ENCODE data around the gene ATG12. TPM values are rescaled to one million over a fixed set of nuclear protein-coding genes. Genes with fewer than 3 reads are reported as not detected.
"Not testable (repeated sequence)": the region's sequence is repeated elsewhere in the genome, so short reads cannot be mapped to it uniquely, and the experiment has no call there.

The ATG12 gene
- total and polyA plus RNA-seq, 7 experiments from 2014 or later: 47.9 to 141 (median 82.9) TPM

GRCh38 chr5:115824983-115825382 lies 16.4 kb downstream of the ATG12 start:
- H3K27me3 ChIP-seq (ENCODE audit: control insufficient read depth in 2 of 2, insufficient read depth in 2 of 2, low read length in 2 of 2); DNase-seq; CTCF ChIA-PET; POLR2A ChIA-PET; intact Hi-C loops (cut with micrococcal nuclease); H3K9me3 ChIP-seq (ENCODE audit: control insufficient read depth in 2 of 3, low read length in 3 of 3); H3K4me1 Mint-ChIP-seq; ATAC-seq; H3K27ac ChIP-seq (ENCODE audit: low read depth, low read length); H3K4me1 ChIP-seq (ENCODE audit: control insufficient read depth in 2 of 2, insufficient read depth in 2 of 2, low read length in 2 of 2); H3K36me3 ChIP-seq (ENCODE audit: control insufficient read depth in 2 of 3, insufficient read depth in 3 of 3, low read length in 3 of 3); H3K4me3 Mint-ChIP-seq; H3K27ac Mint-ChIP-seq; H3K4me3 ChIP-seq (ENCODE audit: low read length): not testable (repeated sequence)
- H3K9me3 Mint-ChIP-seq: peaks cover 0 to 53% (median 15%) of the 10 kb centered on the region in 11 donors
- H3K27me3 Mint-ChIP-seq: peaks cover 11 to 38% (median 24%) of the 10 kb centered on the region in 5 donors
- H3K36me3 Mint-ChIP-seq: peaks cover 0 to 26% (median 17%) of the 10 kb centered on the region in 5 donors

GRCh38 chr5:115820846-115821245 lies 20.5 kb downstream of the ATG12 start:
- Histone ChIP-seq H3K4me1 (ENCODE audit: control insufficient read depth in 2 of 2, insufficient read depth in 2 of 2, low read length in 2 of 2) (peaks cover 0 to 2% of the 10 kb centered on the region in 2 donors), H3K36me3 (ENCODE audit: control insufficient read depth in 2 of 3, insufficient read depth in 3 of 3, low read length in 3 of 3) (no peaks in the 10 kb centered on the region), H3K27me3 (ENCODE audit: control insufficient read depth in 2 of 2, insufficient read depth in 2 of 2, low read length in 2 of 2) (peaks cover 0 to 5% of the 10 kb centered on the region in 2 donors), H3K4me3 (ENCODE audit: low read length) (no peak overlapping the region), H3K27ac (ENCODE audit: low read depth, low read length) (no peak overlapping the region), H3K9me3 (ENCODE audit: control insufficient read depth in 2 of 3, low read length in 3 of 3) (no peaks in the 10 kb centered on the region)
- ATAC-seq (no peak), DNase-seq (no peak)
- POLR2A ChIA-PET: no interaction called here
- H3K36me3 Mint-ChIP-seq: peaks cover 0 to 5% (median 0%) of the 10 kb centered on the region in 5 donors
- no peak overlapping the region for H3K4me3 Mint-ChIP-seq
- H3K4me1 Mint-ChIP-seq: peaks cover 0 to 10% (median 7%) of the 10 kb centered on the region in 7 donors
- CTCF ChIA-PET: no interaction called here
- no peak overlapping the region for H3K27ac Mint-ChIP-seq
- intact Hi-C loops (cut with micrococcal nuclease): no loop called here
- peaks cover 0 to 37% (median 13%) of the 10 kb centered on the region in 11 donors for H3K9me3 Mint-ChIP-seq
- H3K27me3 Mint-ChIP-seq: peaks cover 42 to 72% (median 58%) of the 10 kb centered on the region in 5 donors

GRCh38 chr5:115818821-115819220 lies 22.5 kb downstream of the ATG12 start:
- Histone ChIP-seq H3K27me3 (ENCODE audit: control insufficient read depth in 2 of 2, insufficient read depth in 2 of 2, low read length in 2 of 2) (peaks cover 0 to 5% of the 10 kb centered on the region in 2 donors), H3K4me1 (ENCODE audit: control insufficient read depth in 2 of 2, insufficient read depth in 2 of 2, low read length in 2 of 2) (peaks cover 0 to 4% of the 10 kb centered on the region in 2 donors), H3K4me3 (ENCODE audit: low read length) (no peak overlapping the region), H3K36me3 (ENCODE audit: control insufficient read depth in 2 of 3, insufficient read depth in 3 of 3, low read length in 3 of 3) (no peaks in the 10 kb centered on the region), H3K27ac (ENCODE audit: low read depth, low read length) (no peak overlapping the region), H3K9me3 (ENCODE audit: control insufficient read depth in 2 of 3, low read length in 3 of 3) (no peaks in the 10 kb centered on the region)
- Mint-ChIP-seq H3K27ac (no peak overlapping the region), H3K4me3 (no peak overlapping the region), H3K4me1 (peaks cover 0 to 23% (median 16%) of the 10 kb centered on the region in 7 donors), H3K36me3 (peaks cover 0 to 5% (median 0%) of the 10 kb centered on the region in 5 donors), H3K9me3 (peaks cover 0 to 20% (median 5%) of the 10 kb centered on the region in 11 donors), H3K27me3 (peaks cover 61 to 82% (median 76%) of the 10 kb centered on the region in 5 donors)
- ATAC-seq: no peak
- intact Hi-C loops (cut with micrococcal nuclease): no loop called here
- no peak for DNase-seq
- ChIA-PET CTCF (no interaction called here), POLR2A (no interaction called here)

GRCh38 chr5:115817386-115817785 lies 24.0 kb downstream of the ATG12 start:
- Mint-ChIP-seq H3K27ac (no peak overlapping the region), H3K9me3 (peaks cover 0 to 8% (median 3%) of the 10 kb centered on the region in 11 donors), H3K4me1 (peaks cover 0 to 25% (median 16%) of the 10 kb centered on the region in 7 donors), H3K4me3 (peak overlapping the region in 1 of 10 donors; percentile 32), H3K36me3 (peaks cover 0 to 5% (median 0%) of the 10 kb centered on the region in 5 donors), H3K27me3 (peaks cover 73 to 84% (median 82%) of the 10 kb centered on the region in 5 donors)
- ATAC-seq (no peak), DNase-seq (no peak)
- Histone ChIP-seq H3K4me3 (ENCODE audit: low read length) (no peak overlapping the region), H3K27me3 (ENCODE audit: control insufficient read depth in 2 of 2, insufficient read depth in 2 of 2, low read length in 2 of 2) (peaks cover 0 to 5% of the 10 kb centered on the region in 2 donors), H3K9me3 (ENCODE audit: control insufficient read depth in 2 of 3, low read length in 3 of 3) (no peaks in the 10 kb centered on the region), H3K36me3 (ENCODE audit: control insufficient read depth in 2 of 3, insufficient read depth in 3 of 3, low read length in 3 of 3) (no peaks in the 10 kb centered on the region), H3K27ac (ENCODE audit: low read depth, low read length) (no peak overlapping the region), H3K4me1 (ENCODE audit: control insufficient read depth in 2 of 2, insufficient read depth in 2 of 2, low read length in 2 of 2) (peaks cover 0 to 4% of the 10 kb centered on the region in 2 donors)
- ChIA-PET POLR2A (no interaction called here), CTCF (no interaction called here)
- intact Hi-C loops (cut with micrococcal nuclease): no loop called here

GRCh38 chr5:115816226-115817081 lies 24.9 kb downstream of the ATG12 start, which contains the start of gene CDO1:
CDO1 (minus strand) TSS chr5:115816659; CDS start chr5:115816397, 262 bp downstream.
- Mint-ChIP-seq H3K36me3 (peaks cover 0 to 3% (median 0%) of the 10 kb centered on the region in 5 donors), H3K27me3 (peaks cover 78 to 87% (median 83%) of the 10 kb centered on the region in 5 donors), H3K4me1 (peaks cover 0 to 25% (median 16%) of the 10 kb centered on the region in 7 donors), H3K27ac (peak within 1 kb of the TSS in 1 of 9 donors; percentile 21), H3K4me3 (peak within 1 kb of the TSS; percentile 61 to 83 (median 73)), H3K9me3 (peaks cover 0 to 3% (median under 1%) of the 10 kb centered on the region in 11 donors)
- CTCF ChIA-PET: no interaction called here
- H3K4me3 ChIP-seq (ENCODE audit: low read length): peak within 1 kb of the TSS; percentile 27
- no peak within 1 kb of the TSS for H3K27ac ChIP-seq (ENCODE audit: low read depth, low read length)
- intact Hi-C loops (cut with micrococcal nuclease): no loop called here
- no peaks in the 10 kb centered on the region for H3K36me3 ChIP-seq (ENCODE audit: control insufficient read depth in 2 of 3, insufficient read depth in 3 of 3, low read length in 3 of 3)
- H3K4me1 ChIP-seq (ENCODE audit: control insufficient read depth in 2 of 2, insufficient read depth in 2 of 2, low read length in 2 of 2): peaks cover 0 to 4% of the 10 kb centered on the region in 2 donors
- H3K9me3 ChIP-seq (ENCODE audit: control insufficient read depth in 2 of 3, low read length in 3 of 3): no peaks in the 10 kb centered on the region
- POLR2A ChIA-PET: no interaction called here
- DNase-seq (peak in 3 of 9 donors; percentile 1 to 14 (median 10)), ATAC-seq (peak; percentile 46)
- peaks cover 0 to 5% of the 10 kb centered on the region in 2 donors for H3K27me3 ChIP-seq (ENCODE audit: control insufficient read depth in 2 of 2, insufficient read depth in 2 of 2, low read length in 2 of 2)

GRCh38 chr5:115815693-115816225 lies 25.6 kb downstream of the ATG12 start:
- H3K9me3 Mint-ChIP-seq: peaks cover 0 to 3% (median 0%) of the 10 kb centered on the region in 11 donors
- H3K4me1 Mint-ChIP-seq: peaks cover 0 to 25% (median 16%) of the 10 kb centered on the region in 7 donors
- peak overlapping the region; percentile 49 to 83 (median 72) for H3K4me3 Mint-ChIP-seq
- Histone ChIP-seq H3K27me3 (ENCODE audit: control insufficient read depth in 2 of 2, insufficient read depth in 2 of 2, low read length in 2 of 2) (peaks cover 0 to 5% of the 10 kb centered on the region in 2 donors), H3K4me1 (ENCODE audit: control insufficient read depth in 2 of 2, insufficient read depth in 2 of 2, low read length in 2 of 2) (peaks cover 0 to 4% of the 10 kb centered on the region in 2 donors), H3K36me3 (ENCODE audit: control insufficient read depth in 2 of 3, insufficient read depth in 3 of 3, low read length in 3 of 3) (no peaks in the 10 kb centered on the region), H3K27ac (ENCODE audit: low read depth, low read length) (no peak overlapping the region), H3K4me3 (ENCODE audit: low read length) (peak overlapping the region; percentile 27), H3K9me3 (ENCODE audit: control insufficient read depth in 2 of 3, low read length in 3 of 3) (no peaks in the 10 kb centered on the region)
- peaks cover 0 to 3% (median 0%) of the 10 kb centered on the region in 5 donors for H3K36me3 Mint-ChIP-seq
- H3K27ac Mint-ChIP-seq: peak overlapping the region in 1 of 9 donors; percentile 21
- peaks cover 80 to 88% (median 85%) of the 10 kb centered on the region in 5 donors for H3K27me3 Mint-ChIP-seq
- intact Hi-C loops (cut with micrococcal nuclease): no loop called here
- ChIA-PET CTCF (interaction anchor here (0.5 kb wide), 1 partner anchor 752 kb away, joined by 3 read pairs; no protein-coding TSS in a partner anchor), POLR2A (no interaction called here)
- ATAC-seq: no peak
- no peak for DNase-seq
